Neutrophil (primary cell): ENCODE measurements around the gene UPF1.

Experiments used
- H3K27ac ChIP-seq: fragments of 200-600 bp; sonication (generic); 2 replicates; pipeline ENCODE4 v1.5.1; 2016; ENCODE audit warnings: mild to moderate bottlenecking, moderate library complexity
- H3K27me3 ChIP-seq: fragments of 200-600 bp; sonication (generic); 2 replicates; pipeline ENCODE4 v1.6.0; 2016; ENCODE audit warnings: mild to moderate bottlenecking
- H3K36me3 ChIP-seq: fragments of 200-600 bp; sonication (generic); 2 replicates; pipeline ENCODE4 v1.5.1; 2017
- H3K4me1 ChIP-seq, 2 experiments: fragments of 200-600 bp in 1 of 2; sonication (generic) in 1 of 2; 1 replicate in 1 of 2; 2 replicates in 1 of 2; pipeline versions ENCODE4 v1.5.1 to v1.6.1; 2013 to 2016; ENCODE audit warnings: low read depth in 1 of 2, low read length in 1 of 2, mild to moderate bottlenecking in 1 of 2, moderate library complexity in 1 of 2; ENCODE audit not compliant: control insufficient read depth in 1 of 2, insufficient read depth in 1 of 2
- H3K4me3 ChIP-seq, 2 experiments: fragments of 200-600 bp in 1 of 2; sonication (generic) in 1 of 2; 1 replicate in 1 of 2; 2 replicates in 1 of 2; pipeline ENCODE4 v1.5.1; 2013 to 2016; ENCODE audit warnings: low read depth in 1 of 2, low read length in 1 of 2, mild to moderate bottlenecking in 1 of 2, moderate library complexity in 1 of 2
- H3K9me3 ChIP-seq: fragments of 200-600 bp; sonication (generic); 2 replicates; pipeline ENCODE4 v1.5.1; 2016
- TF ChIP-seq, protein P1 (sequence below): fragments of 200-600 bp; sonication (generic); IDR thresholded peaks from 2 replicates; pipeline ENCODE4 v1.5.1; 2016; ENCODE audit warnings: antibody characterized with exemption

The UPF1 gene

DNA sequence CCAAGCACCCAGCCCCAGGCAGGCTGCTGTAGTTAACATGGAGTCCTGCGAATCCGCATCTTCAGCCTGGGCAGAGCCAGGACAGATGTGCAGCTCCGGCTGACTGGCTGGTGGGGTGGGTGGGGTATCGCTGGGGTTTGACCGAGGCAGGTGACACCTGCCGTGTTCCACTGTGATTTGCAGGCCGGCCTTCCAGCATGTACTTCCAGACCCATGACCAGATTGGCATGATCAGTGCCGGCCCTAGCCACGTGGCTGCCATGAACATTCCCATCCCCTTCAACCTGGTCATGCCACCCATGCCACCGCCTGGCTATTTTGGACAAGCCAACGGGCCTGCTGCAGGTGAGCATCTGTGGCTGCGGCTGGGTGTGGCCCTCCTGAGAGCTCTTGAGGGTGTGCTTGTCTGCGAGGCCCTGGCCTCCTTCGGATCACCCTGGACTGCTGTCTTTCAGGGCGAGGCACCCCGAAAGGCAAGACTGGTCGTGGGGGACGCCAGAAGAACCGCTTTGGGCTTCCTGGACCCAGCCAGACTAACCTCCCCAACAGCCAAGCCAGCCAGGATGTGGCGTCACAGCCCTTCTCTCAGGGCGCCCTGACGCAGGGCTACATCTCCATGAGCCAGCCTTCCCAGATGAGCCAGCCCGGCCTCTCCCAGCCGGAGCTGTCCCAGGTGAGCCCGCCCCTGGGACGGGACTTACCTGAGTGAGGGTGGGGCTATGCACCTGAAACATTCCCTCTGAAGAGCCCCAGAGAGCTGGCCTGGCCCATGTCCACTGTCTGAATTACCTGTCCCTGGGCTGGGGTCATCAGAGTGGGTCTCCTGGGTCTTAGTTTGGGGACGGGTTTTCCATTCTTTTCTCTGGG lies 33.6 kb downstream of the UPF1 start:
- TF ChIP-seq, protein P1, sequence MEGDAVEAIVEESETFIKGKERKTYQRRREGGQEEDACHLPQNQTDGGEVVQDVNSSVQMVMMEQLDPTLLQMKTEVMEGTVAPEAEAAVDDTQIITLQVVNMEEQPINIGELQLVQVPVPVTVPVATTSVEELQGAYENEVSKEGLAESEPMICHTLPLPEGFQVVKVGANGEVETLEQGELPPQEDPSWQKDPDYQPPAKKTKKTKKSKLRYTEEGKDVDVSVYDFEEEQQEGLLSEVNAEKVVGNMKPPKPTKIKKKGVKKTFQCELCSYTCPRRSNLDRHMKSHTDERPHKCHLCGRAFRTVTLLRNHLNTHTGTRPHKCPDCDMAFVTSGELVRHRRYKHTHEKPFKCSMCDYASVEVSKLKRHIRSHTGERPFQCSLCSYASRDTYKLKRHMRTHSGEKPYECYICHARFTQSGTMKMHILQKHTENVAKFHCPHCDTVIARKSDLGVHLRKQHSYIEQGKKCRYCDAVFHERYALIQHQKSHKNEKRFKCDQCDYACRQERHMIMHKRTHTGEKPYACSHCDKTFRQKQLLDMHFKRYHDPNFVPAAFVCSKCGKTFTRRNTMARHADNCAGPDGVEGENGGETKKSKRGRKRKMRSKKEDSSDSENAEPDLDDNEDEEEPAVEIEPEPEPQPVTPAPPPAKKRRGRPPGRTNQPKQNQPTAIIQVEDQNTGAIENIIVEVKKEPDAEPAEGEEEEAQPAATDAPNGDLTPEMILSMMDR, result no peak
- H3K36me3 ChIP-seq, result peaks cover 82% of the 10 kb centered on the region
- H3K27ac ChIP-seq, result no peak overlapping the region
- peaks cover 0 to 9% of the 10 kb centered on the region in 2 experiments for H3K4me1 ChIP-seq
- H3K4me3 ChIP-seq, result no peak overlapping the region
- peaks cover 21% of the 10 kb centered on the region for H3K27me3 ChIP-seq
- no peaks in the 10 kb centered on the region for H3K9me3 ChIP-seq

DNA sequence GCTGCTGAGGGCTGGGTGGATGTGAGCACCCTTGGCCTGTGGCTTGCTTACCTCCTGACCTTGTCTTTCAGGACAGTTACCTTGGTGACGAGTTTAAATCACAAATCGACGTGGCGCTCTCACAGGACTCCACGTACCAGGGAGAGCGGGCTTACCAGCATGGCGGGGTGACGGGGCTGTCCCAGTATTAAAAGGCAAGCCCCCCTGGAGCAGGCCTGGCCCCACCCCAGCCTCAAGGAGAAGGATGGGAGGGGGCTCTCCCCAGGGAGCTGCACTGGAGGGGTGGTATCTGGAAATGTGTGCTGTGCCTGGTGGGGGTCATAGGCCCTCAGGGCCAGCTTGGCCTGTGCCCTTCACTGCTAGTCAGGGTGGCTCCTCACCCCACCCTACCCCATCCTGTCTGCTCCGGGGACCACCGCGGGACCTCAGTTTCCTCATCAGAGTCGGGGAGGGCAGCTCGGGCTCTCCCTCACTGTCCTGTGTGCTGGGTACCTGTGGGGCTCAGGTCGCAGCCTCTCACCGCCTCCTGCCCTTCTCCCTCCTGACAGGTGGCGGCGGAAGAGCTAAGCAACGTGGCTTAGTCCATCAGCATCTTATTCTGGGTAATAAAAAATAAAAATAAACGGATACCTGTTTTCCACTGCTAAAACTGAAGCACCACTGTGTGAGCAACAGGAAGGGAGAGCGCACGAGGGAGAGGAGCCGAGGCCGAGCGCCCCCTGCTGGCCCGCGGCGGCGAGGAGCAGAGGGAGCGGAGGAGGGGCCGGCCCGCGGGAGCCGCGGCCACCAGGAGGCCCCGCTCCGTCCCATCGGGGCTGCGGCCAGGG lies 34.4 kb downstream of the UPF1 start:
- H3K4me3 ChIP-seq, result no peak overlapping the region
- no peaks in the 10 kb centered on the region for H3K9me3 ChIP-seq
- H3K4me1 ChIP-seq, result peaks cover 0 to 10% of the 10 kb centered on the region in 2 experiments
- no peak overlapping the region for H3K27ac ChIP-seq
- peaks cover 74% of the 10 kb centered on the region for H3K36me3 ChIP-seq
- TF ChIP-seq, protein P1, result peak; percentile 85
- peaks cover 28% of the 10 kb centered on the region for H3K27me3 ChIP-seq

DNA sequence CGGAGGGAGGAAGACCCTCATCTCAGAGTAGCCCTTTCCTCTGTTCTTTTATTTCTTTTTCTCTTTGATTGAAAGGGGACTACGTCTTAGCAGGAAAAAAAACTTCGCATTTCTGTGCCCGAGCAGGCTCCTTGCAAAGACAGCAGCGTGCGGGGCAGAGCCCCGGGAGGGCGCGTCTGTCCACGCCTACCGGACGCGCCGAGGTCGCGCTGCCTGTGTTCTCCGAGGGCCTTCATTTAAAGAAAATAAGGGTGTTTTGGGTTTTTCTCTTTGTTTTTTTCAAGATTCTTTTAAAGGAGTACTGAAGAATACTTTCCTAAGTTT lies 35.0 kb downstream of the UPF1 start:
- Histone ChIP-seq H3K4me1 (peaks cover 0 to 10% of the 10 kb centered on the region in 2 experiments), H3K27me3 (peaks cover 33% of the 10 kb centered on the region), H3K36me3 (peaks cover 68% of the 10 kb centered on the region)

DNA sequence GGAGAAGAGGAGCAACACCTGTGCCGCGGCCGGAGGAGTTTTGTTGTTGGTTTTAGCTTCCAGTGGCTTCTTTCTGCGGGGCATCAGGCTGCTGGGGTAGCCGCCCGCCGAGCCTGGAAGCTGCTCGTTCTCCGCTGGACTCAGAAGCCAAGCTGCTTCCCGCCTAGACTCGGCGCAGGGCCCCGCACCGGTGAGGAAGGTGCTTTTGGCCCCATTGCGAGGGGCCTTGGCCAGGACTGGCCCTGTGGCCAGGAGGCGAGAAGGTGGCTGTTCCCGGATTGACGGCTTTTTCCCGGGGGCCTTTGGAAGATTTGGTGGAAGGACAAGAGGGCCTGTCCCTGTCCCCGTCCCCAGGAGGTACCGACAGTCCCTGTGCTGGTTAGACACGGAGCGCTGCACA lies 35.4 kb downstream of the UPF1 start:
- peaks cover 64% of the 10 kb centered on the region for H3K36me3 ChIP-seq

More for the DNA sequence above, 35.0 kb downstream of the UPF1 start:
- Histone ChIP-seq H3K9me3 (no peaks in the 10 kb centered on the region), H3K4me3 (no peak overlapping the region), H3K27ac (no peak overlapping the region)
- TF ChIP-seq, protein P1, result no peak

DNA sequence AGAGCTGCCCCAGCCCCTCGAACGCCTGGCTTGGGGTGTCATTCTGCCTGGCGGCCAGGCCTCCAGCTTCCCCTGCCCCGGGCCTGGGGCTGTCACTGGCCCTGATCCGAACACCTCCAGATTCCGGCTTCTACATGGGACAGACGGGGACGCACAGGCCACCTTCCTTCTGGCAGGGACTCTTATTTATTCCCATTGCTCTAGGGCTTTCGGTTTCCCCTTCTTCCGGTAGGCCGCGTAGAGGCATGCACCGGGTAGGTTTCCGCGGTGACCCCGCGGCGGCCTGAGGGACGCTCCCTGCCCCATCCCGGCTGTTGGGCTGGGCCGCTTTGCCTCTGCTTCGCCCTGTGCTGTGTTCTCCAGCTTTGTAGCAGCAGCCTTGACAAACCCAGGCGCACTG lies 36.0 kb downstream of the UPF1 start:
- Histone ChIP-seq H3K9me3 (no peaks in the 10 kb centered on the region), H3K36me3 (peaks cover 58% of the 10 kb centered on the region)
- TF ChIP-seq, protein P1, result no peak

More for the DNA sequence above, 35.4 kb downstream of the UPF1 start:
- no peak overlapping the region for H3K4me3 ChIP-seq
- TF ChIP-seq, protein P1, result no peak
- no peaks in the 10 kb centered on the region for H3K9me3 ChIP-seq
- H3K27ac ChIP-seq, result no peak overlapping the region
- H3K4me1 ChIP-seq, result peaks cover 0 to 10% of the 10 kb centered on the region in 2 experiments
- peaks cover 33% of the 10 kb centered on the region for H3K27me3 ChIP-seq

More for the DNA sequence above, 36.0 kb downstream of the UPF1 start:
- Histone ChIP-seq H3K4me3 (no peak overlapping the region), H3K4me1 (peaks cover 0 to 10% of the 10 kb centered on the region in 2 experiments), H3K27me3 (peaks cover 33% of the 10 kb centered on the region), H3K27ac (no peak overlapping the region)
